Body of pancreas (tissue), 4 donors: ENCODE results near the gene CD274.
"Not testable (repeated sequence)": the region's sequence is repeated elsewhere in the genome, so short reads cannot be mapped to it uniquely, and the experiment has no call there.

Experiments used
- CTCF ChIP-seq, 7 experiments: fragments of 450-650 bp in 4 of 7; fragments of 200-600 bp in 3 of 7; sonication (generic) in 3 of 7; IDR thresholded peaks; one replicate each; pipeline ENCODE4 v1.5.1; 2016 to 2019; ENCODE audit warnings: antibody characterized with exemption in 7 of 7
- POLR2A ChIP-seq, 3 donors: fragments of 450-650 bp; IDR thresholded peaks; one replicate each; pipeline ENCODE4 v1.6.1; 2016; ENCODE audit warnings: antibody characterized with exemption in 3 of 3, mild to moderate bottlenecking in 2 of 3

DNA sequence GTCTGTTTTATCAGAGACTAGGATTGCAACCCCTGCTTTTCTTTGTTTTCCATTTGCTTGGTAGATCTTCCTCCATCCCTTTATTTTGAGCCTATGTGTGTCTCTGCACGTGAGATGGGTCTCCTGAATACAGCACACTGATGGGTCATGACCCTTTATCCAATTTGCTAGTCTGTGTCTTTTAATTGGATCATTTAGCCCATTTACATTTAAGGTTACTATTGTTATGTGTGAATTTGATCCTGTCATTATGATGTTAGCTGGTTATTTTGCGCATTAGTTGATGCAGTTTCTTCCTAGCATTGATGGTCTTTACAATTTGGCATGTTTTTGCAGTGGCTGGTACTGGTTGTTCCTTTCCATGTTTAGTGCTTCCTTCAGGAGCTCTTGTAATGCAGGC, 25.3 kb downstream of the CD274 start:
- not testable (repeated sequence) for TF ChIP-seq CTCF, POLR2A (IDR thresholded peaks at IDR 0.05)
